Diencephalon (tissue), 1 donor: ENCODE measurements around the gene KNDC1. TPM values are rescaled to one million over a fixed set of nuclear protein-coding genes. Genes with fewer than 3 reads are reported as not detected.

Experiments used
- total RNA-seq: library from RNA; depleted of rRNA; stranded (reverse); fragments of >200 nt; gene quantifications from one replicate; pipeline ENCODE4 v1.2.3, GENCODE V29; 2014

The KNDC1 gene, protein sequence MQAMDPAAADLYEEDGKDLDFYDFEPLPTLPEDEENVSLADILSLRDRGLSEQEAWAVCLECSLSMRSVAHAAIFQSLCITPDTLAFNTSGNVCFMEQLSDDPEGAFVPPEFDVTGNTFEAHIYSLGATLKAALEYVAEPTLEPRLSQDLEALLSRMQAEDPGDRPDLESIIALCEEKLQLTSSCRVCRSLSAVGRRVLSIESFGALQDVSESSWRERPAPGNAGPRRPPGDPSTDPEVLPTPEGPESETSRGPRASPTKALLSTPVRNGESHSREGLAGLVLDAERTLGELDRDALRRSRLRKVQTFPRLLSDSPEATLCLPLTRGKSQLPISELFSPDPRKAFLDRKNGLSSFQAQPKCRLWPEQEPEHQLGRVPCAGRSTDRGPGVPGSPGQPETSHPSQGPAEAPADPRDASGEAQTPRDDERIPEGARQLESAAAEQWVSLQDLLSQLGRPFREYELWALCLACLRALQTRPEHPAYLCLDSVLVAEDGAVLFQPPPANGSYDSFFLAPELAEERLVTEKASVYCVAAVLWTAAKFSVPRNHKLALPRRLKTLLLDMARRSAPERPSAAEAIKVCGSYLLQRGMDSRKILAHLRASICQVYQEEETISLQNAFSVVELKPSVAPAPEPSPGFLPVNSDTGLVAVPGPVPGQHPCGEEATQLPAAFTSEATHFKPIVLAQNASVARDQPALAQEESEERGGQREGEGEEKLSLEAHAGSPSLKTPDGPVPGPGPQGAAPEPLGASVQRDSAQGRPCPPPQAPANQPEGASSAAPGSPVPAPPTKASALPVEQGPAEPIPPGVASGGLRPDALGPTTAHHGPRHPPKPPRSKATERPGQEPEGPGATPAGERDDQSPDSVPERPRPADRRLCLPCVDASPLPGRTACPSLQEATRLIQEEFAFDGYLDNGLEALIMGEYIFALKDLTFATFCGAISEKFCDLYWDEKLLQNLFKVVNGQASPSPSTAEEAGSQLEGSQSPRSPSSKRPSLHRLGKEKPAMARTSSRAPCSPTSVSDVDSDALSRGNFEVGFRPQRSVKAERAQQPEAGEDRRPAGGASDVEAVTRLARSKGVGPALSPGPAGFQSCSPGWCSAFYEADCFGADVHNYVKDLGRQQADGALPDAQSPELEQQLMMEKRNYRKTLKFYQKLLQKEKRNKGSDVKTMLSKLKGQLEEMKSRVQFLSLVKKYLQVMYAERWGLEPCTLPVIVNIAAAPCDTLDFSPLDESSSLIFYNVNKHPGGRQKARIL (N-terminal part only)
- 18.5 TPM for total RNA-seq

DNA sequence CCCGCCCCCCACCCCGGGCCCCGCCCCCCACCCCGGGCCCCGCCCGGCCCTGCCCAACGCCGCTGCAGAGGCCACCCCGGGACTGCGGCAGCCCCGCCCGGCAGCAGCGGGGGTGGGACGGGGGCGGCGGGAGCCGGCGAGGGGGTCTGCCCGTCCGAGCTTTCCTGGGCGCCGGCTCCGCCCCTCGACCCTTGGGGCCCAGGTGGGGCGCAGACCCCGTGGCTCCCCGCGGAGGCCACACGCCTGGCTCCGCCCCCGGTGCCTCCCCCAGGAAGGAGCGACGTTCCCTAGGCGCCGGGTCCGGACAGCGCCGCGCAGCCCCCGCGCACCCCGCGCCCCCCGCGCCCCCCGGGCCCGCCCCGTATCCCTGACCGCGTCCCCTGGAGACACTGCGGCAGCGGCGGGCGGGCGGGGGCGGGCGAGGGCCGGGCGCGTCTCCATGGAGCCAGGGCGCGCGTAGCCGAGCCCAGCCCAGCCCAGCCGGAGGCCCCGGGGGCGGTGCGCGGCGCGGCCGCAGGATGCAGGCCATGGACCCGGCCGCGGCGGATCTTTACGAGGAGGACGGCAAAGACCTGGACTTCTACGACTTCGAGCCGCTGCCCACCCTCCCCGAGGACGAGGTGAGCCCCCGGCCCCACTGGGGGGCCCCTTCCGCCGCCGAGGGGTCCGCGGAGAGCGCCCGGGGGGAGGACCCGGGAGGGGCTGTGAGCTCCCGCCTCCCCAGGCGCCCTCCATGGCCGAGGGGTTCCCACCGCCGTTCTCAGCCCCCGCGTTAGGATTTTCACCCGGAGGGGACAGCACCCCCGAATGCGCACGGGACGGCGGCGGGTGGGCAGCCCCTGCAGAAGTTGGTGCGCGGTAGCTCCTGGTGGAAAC is at the start of gene KNDC1:
Gene KNDC1 (plus strand): TSS at position 270 of the 876 bp plus-strand sequence. CDS start 249 bp downstream, at position 519.

DNA sequence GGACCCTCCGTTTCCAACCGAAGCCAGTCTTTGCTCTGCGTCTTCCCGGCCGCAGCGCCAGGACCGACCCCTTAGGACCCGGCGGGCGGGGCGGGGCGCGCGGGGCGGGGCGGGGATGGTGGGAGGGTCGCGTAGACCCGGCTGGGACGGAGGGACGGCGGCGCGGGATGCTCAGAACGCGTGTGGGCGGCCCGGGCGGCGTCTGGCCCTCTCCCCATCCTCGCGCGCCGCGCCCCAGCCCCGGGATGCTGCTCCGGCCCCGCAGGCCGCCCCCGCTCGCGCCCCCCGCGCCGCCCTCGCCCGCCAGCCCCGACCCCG is 70.0 kb downstream of the KNDC1 start, which contains the start of gene UTF1:
Gene UTF1 (plus strand): TSS at position 174 of the 318 bp plus-strand sequence. CDS start 72 bp downstream, at position 246.

DNA sequence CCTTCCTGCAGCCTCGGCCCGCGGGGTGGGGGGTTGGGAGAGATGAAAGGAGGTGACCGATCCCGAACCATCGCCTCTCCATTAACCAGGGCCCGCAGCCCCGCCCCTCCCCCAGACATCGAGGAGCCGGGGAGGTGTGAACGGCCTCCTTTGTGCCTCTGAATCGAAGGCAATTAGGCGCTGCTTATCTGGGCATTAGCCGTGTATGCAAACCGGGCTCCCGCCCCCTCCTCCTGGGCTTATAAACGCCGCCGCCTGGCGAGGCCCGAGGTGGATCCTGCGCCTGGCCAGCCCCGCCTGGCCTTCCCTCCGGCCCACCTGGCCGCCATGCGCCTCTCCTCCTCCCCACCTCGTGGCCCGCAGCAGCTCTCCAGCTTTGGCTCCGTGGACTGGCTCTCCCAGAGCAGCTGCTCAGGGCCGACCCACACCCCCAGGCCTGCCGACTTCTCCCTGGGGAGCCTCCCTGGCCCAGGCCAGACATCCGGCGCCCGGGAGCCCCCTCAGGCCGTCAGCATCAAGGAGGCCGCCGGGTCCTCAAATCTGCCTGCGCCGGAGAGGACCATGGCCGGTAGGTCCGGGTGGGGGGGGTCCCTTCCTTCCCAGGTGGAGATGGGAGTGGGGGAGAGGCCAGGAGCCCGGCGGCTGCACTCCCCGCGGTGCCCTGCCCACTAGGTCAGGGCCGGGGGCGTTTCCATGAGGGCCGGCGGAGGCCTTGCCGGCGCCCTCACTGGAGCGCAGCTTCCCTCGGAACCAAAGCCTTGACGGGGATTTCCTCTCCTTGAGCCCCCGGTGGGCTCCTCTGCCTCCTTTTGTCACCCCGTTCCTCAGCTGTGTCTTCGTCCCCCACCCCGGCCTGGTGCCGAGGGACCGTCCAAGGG is 77.8 kb downstream of the KNDC1 start, which contains the start of gene VENTX:
Gene VENTX (plus strand): TSS at position 268 of the 878 bp plus-strand sequence. CDS start 60 bp downstream, at position 328.

Other genes with a start within 250 kb of the KNDC1 start
- 9.2 TPM for gene CFAP46, start 217.6 kb upstream of the KNDC1 start, total RNA-seq
- 12.0 TPM for gene ADGRA1, start 72.3 kb upstream of the KNDC1 start, total RNA-seq
- gene UTF1, start 70.0 kb downstream of the KNDC1 start, total RNA-seq: not detected
- gene VENTX, start 77.6 kb downstream of the KNDC1 start, total RNA-seq: 0.23 TPM
- gene ADAM8, start 116.6 kb downstream of the KNDC1 start, total RNA-seq: 1.4 TPM
- 45.2 TPM for gene TUBGCP2, start 148.7 kb downstream of the KNDC1 start, total RNA-seq
- 8.1 TPM for gene ZNF511, start 148.7 kb downstream of the KNDC1 start, total RNA-seq
- 36.4 TPM for gene CALY, start 176.7 kb downstream of the KNDC1 start, total RNA-seq
- not detected for gene PRAP1, start 187.2 kb downstream of the KNDC1 start, total RNA-seq
- 6.5 TPM for gene FUOM, start 197.8 kb downstream of the KNDC1 start, total RNA-seq
- 48.4 TPM for gene ECHS1, start 213.1 kb downstream of the KNDC1 start, total RNA-seq
- gene PAOX, start 219.0 kb downstream of the KNDC1 start, total RNA-seq: 5.1 TPM
- gene MTG1, start 233.9 kb downstream of the KNDC1 start, total RNA-seq: 24.0 TPM